ENCODE data around the gene POLQ. TPM values are rescaled to one million over a fixed set of nuclear protein-coding genes. Genes with fewer than 3 reads are reported as not detected.

Gene POLQ
- total RNA-seq, 6 experiments from 2014 or later: 3.3 to 7.7 (median 7.0) TPM

GRCh38 chr3:121557426-121557934 lies 11.7 kb upstream of the POLQ start:
- Mint-ChIP-seq H3K27me3 (ENCODE audit: insufficient read depth) (peaks cover 2% of the 10 kb centered on the region; the same call in 1 of the 2 replicates), H3K4me3 (no peak overlapping the region), H3K9me3 (no peaks in the 10 kb centered on the region), H3K27ac (no peak overlapping the region), H3K36me3 (ENCODE audit: low read depth) (no peaks in the 10 kb centered on the region), H3K4me1 (ENCODE audit: low read depth) (peaks cover 15% of the 10 kb centered on the region; the same call in 1 of the 2 replicates)
- no peak for TF ChIP-seq CTCF (IDR thresholded peaks at IDR 0.05)
- no peak for DNase-seq

- H3K9me3 Mint-ChIP-seq: no peaks in the 10 kb centered on the region
- peaks cover 15% of the 10 kb centered on the region; the same call in 1 of the 2 replicates for H3K4me1 Mint-ChIP-seq (ENCODE audit: low read depth)
- no peaks in the 10 kb centered on the region for H3K36me3 Mint-ChIP-seq (ENCODE audit: low read depth)
- no peak for DNase-seq
- H3K27me3 Mint-ChIP-seq (ENCODE audit: insufficient read depth): peaks cover 1% of the 10 kb centered on the region; the same call in 1 of the 2 replicates
- H3K27ac Mint-ChIP-seq: no peak overlapping the region
- TF ChIP-seq CTCF (IDR thresholded peaks at IDR 0.05): no peak
- no peak overlapping the region; the same call in none of the 2 replicates for H3K4me3 Mint-ChIP-seq
These were observed 7.0 kb upstream of the POLQ start for GRCh38 chr3:121552797-121553196.

GRCh38 chr3:121552379-121552778 lies 6.6 kb upstream of the POLQ start:
- Mint-ChIP-seq H3K27me3 (ENCODE audit: insufficient read depth) (peaks cover 1% of the 10 kb centered on the region; the same call in 1 of the 2 replicates), H3K4me3 (peak overlapping the region; percentile 67), H3K27ac (no peak overlapping the region), H3K4me1 (ENCODE audit: low read depth) (peaks cover 15% of the 10 kb centered on the region; the same call in 1 of the 2 replicates), H3K36me3 (ENCODE audit: low read depth) (no peaks in the 10 kb centered on the region), H3K9me3 (no peaks in the 10 kb centered on the region)
- TF ChIP-seq CTCF (IDR thresholded peaks at IDR 0.05): no peak
- DNase-seq: no peak

GRCh38 chr3:121545049-121545573 lies 677 bp downstream of the POLQ start:
- H3K36me3 Mint-ChIP-seq (ENCODE audit: low read depth): 0 out of 2 replicates have a peak, but pooled peaks cover 6% of the 10 kb centered on the region
- peak overlapping the region; percentile 96 for H3K27ac Mint-ChIP-seq
- no peaks in the 10 kb centered on the region for H3K9me3 Mint-ChIP-seq
- H3K4me1 Mint-ChIP-seq (ENCODE audit: low read depth): peaks cover 29% of the 10 kb centered on the region
- TF ChIP-seq CTCF (IDR thresholded peaks at IDR 0.05): no peak
- peaks cover 3% of the 10 kb centered on the region; the same call in 1 of the 2 replicates for H3K27me3 Mint-ChIP-seq (ENCODE audit: insufficient read depth)
- H3K4me3 Mint-ChIP-seq: peak overlapping the region; percentile 99
- peak; percentile 4 for DNase-seq

GRCh38 chr3:121542924-121543323 lies 2.9 kb downstream of the POLQ start:
- DNase-seq: no peak
- no peak overlapping the region for H3K4me3 Mint-ChIP-seq
- no peak for TF ChIP-seq CTCF (IDR thresholded peaks at IDR 0.05)

More at GRCh38 chr3:121542924-121543323, 2.9 kb downstream of the POLQ start:
- Mint-ChIP-seq H3K27me3 (ENCODE audit: insufficient read depth) (peaks cover 3% of the 10 kb centered on the region; the same call in 1 of the 2 replicates), H3K9me3 (no peaks in the 10 kb centered on the region), H3K27ac (no peak overlapping the region), H3K36me3 (ENCODE audit: low read depth) (0 out of 2 replicates have a peak, but pooled peaks cover 6% of the 10 kb centered on the region), H3K4me1 (ENCODE audit: low read depth) (peaks cover 36% of the 10 kb centered on the region)

Data from HFFc6 (cell line).